Fibroblast of lung (primary cell): ENCODE data around the gene TMTC2. TPM values are rescaled to one million over a fixed set of nuclear protein-coding genes. Genes with fewer than 3 reads are reported as not detected.

Source experiments
- DNase-seq, 2 donors: peaks; one replicate each; pipeline versions ENCODE4 v3.0.0 to v3.0.0-alpha.2; 2010; ENCODE audit warnings: low read depth in 2 of 2
- H2AFZ ChIP-seq: 2 replicates; pipeline ENCODE4 v1.5.1; 2012; ENCODE audit warnings: low read length, control low read depth, inconsistent platforms
- H3K27ac ChIP-seq: 2 replicates; pipeline ENCODE4 v1.5.1; 2011; ENCODE audit warnings: low read length, control low read depth; ENCODE audit not compliant: insufficient read depth
- H3K27me3 ChIP-seq: 2 replicates; pipeline ENCODE4 v1.5.1; 2011; ENCODE audit warnings: mild to moderate bottlenecking, low read length; ENCODE audit not compliant: control insufficient read depth, insufficient read depth
- H3K36me3 ChIP-seq: 2 replicates; pipeline ENCODE4 v1.5.1; 2011; ENCODE audit warnings: low read length; ENCODE audit not compliant: control insufficient read depth, insufficient read depth
- H3K4me1 ChIP-seq: 2 replicates; pipeline ENCODE4 v1.5.1; 2011; ENCODE audit warnings: low read length; ENCODE audit not compliant: control insufficient read depth, insufficient read depth; ENCODE audit errors: extremely low read depth
- H3K4me2 ChIP-seq: 2 replicates; pipeline ENCODE4 v1.5.1; 2011; ENCODE audit warnings: low read length, control low read depth; ENCODE audit not compliant: insufficient read depth; ENCODE audit errors: extremely low read depth
- H3K4me3 ChIP-seq, 4 experiments: fragments of 200-600 bp in 1 of 4; sonication (generic) in 1 of 4; replicated peaks in 1 of 4; 2 replicates each; pipeline ENCODE4 v1.5.1; 2011 to 2016; ENCODE audit warnings: low read length in 4 of 4, low read depth in 3 of 4, mild to moderate bottlenecking in 3 of 4, control low read depth in 2 of 4, inconsistent platforms in 1 of 4, mixed read lengths in 1 of 4; ENCODE audit not compliant: insufficient read depth in 1 of 4; ENCODE audit errors: control extremely low read depth in 1 of 4
- H3K79me2 ChIP-seq: 2 replicates; pipeline ENCODE4 v1.5.1; 2012; ENCODE audit warnings: mild to moderate bottlenecking, low read length, inconsistent platforms; ENCODE audit not compliant: control insufficient read depth, insufficient read depth
- H3K9ac ChIP-seq: 2 replicates; pipeline ENCODE4 v1.5.1; 2011; ENCODE audit warnings: mild to moderate bottlenecking, low read length, control low read depth; ENCODE audit not compliant: insufficient read depth
- H3K9me3 ChIP-seq: 2 replicates; pipeline ENCODE4 v1.5.1; 2012; ENCODE audit warnings: low read depth, low read length; ENCODE audit not compliant: control insufficient read depth, insufficient read depth
- H4K20me1 ChIP-seq: 2 replicates; pipeline ENCODE4 v1.5.1; 2011; ENCODE audit warnings: low read length; ENCODE audit not compliant: control insufficient read depth, insufficient read depth; ENCODE audit errors: extremely low read depth
- EZH2 ChIP-seq: IDR thresholded peaks from 2 replicates; pipeline ENCODE4 v1.5.1; 2012; ENCODE audit warnings: low read length, control low read depth, mild to moderate bottlenecking; ENCODE audit errors: missing control alignments
- polyA plus RNA-seq, 2 donors: library from polyadenylated mRNA; depleted of rRNA in 1 of 2; stranded (reverse) in 1 of 2; unstranded in 1 of 2; fragments of >200 nt; gene quantifications; 2 replicates each; pipeline ENCODE4 v1.2.1, GENCODE V29; 2011 to 2012; ENCODE audit warnings: missing spikeins in 1 of 2
- total RNA-seq: library from RNA; depleted of rRNA; stranded (reverse); fragments of >200 nt; gene quantifications from 2 replicates; pipeline ENCODE4 v1.2.1, GENCODE V29; 2014
- TF ChIP-seq, protein P1 (sequence below), 2 donors: IDR thresholded peaks in 1 of 2; conservative IDR thresholded peaks in 1 of 2; 1 replicate in 1 of 2; 2 replicates in 1 of 2; pipeline ENCODE4 v1.5.1; 2011 to 2012; ENCODE audit warnings: low read length in 2 of 2, control low read depth in 1 of 2, inconsistent platforms in 1 of 2, low read depth in 1 of 2, mild to moderate bottlenecking in 1 of 2

Gene TMTC2
- total and polyA plus RNA-seq, 2 donors (not counting 1 experiment from before 2014, with no cell fraction given): 3.5 to 9.7 TPM

DNA sequence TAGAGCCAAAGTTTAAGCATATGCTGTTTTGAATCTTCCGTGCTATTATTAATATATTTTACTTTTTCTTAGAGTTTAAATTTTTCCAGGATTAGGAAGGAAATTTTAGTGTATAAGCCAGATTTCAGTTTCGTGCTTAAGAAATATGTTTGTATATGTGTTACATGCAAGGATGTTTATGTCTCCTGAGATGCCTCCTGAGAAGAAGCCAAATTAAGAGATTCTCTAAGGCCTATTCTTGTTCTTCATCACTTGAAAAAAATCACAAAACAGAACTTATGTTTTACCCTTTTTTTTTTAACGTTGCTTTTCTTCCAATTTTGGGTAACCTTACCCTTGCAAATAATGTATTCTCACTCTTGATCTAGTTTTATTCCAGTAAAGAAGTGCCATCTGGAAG, 412.7 kb downstream of the TMTC2 start:
- Histone ChIP-seq H3K4me1 (no peaks in the 10 kb centered on the region), H3K4me2 (no peak overlapping the region), H3K27ac (no peak overlapping the region), H3K79me2 (no peaks in the 10 kb centered on the region), H3K9ac (no peak overlapping the region), H3K9me3 (no peaks in the 10 kb centered on the region), H4K20me1 (no peaks in the 10 kb centered on the region), H2AFZ (no peak overlapping the region), H3K36me3 (no peaks in the 10 kb centered on the region), H3K27me3 (no peaks in the 10 kb centered on the region), H3K4me3 (no peak overlapping the region)
- TF ChIP-seq, protein P1, sequence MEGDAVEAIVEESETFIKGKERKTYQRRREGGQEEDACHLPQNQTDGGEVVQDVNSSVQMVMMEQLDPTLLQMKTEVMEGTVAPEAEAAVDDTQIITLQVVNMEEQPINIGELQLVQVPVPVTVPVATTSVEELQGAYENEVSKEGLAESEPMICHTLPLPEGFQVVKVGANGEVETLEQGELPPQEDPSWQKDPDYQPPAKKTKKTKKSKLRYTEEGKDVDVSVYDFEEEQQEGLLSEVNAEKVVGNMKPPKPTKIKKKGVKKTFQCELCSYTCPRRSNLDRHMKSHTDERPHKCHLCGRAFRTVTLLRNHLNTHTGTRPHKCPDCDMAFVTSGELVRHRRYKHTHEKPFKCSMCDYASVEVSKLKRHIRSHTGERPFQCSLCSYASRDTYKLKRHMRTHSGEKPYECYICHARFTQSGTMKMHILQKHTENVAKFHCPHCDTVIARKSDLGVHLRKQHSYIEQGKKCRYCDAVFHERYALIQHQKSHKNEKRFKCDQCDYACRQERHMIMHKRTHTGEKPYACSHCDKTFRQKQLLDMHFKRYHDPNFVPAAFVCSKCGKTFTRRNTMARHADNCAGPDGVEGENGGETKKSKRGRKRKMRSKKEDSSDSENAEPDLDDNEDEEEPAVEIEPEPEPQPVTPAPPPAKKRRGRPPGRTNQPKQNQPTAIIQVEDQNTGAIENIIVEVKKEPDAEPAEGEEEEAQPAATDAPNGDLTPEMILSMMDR (conservative IDR thresholded peaks at IDR 0.05 in 1 of 2, IDR thresholded peaks at IDR 0.05 in 1 of 2; ENCODE audit: low read depth in 1 of 2, low read length in 2 of 2): no peak
- TF ChIP-seq EZH2: no peak
- no peak for DNase-seq

DNA sequence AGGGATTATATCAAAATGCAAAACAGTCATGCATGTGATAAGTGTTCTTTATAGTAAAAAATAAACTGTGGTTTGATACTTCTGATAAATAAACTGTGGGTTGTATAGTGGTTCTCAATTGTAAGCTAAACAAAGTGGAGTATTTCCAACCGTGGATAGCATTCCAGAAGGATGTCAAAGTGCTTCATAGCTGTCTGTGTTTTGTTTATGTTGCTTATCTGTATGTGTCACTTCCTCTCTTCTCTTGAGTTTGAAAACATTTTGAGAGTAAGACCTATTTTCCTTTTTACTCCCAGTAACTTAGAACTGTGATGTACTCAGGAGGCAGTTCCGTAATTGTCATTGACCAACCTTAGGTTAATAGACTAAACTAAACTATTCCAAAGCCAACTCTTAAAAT, 415.8 kb downstream of the TMTC2 start:
- Histone ChIP-seq H3K27ac (no peak overlapping the region), H3K36me3 (no peaks in the 10 kb centered on the region), H3K4me2 (no peak overlapping the region), H3K79me2 (no peaks in the 10 kb centered on the region), H3K4me3 (no peak overlapping the region), H3K4me1 (no peaks in the 10 kb centered on the region), H3K9ac (no peak overlapping the region), H2AFZ (no peak overlapping the region), H4K20me1 (no peaks in the 10 kb centered on the region), H3K27me3 (no peaks in the 10 kb centered on the region), H3K9me3 (no peaks in the 10 kb centered on the region)
- TF ChIP-seq EZH2: no peak
- TF ChIP-seq, protein P1 (conservative IDR thresholded peaks at IDR 0.05 in 1 of 2, IDR thresholded peaks at IDR 0.05 in 1 of 2; ENCODE audit: low read depth in 1 of 2, low read length in 2 of 2): no peak
- peak; percentile 20 to 55 for DNase-seq

DNA sequence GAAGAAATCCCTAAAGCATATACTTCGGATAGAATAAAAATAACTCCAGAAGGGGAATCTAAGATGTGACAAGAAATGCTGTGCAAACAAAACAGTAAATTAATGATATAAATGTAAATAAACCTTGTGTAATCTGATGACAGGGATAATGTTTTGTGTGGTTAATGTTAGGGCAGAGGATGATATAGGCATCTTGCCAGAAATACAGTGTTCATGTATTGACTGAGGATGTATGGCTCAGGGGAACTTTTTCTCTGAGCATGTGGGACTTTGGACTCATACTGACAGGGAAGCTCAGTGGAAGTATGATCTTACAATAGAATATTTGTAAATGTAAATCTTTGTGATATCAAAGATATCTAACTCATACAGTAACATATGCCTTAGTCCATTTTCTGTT, 420.2 kb downstream of the TMTC2 start:
- no peak overlapping the region for H3K4me2 ChIP-seq
- H3K9me3 ChIP-seq: no peaks in the 10 kb centered on the region
- H3K4me3 ChIP-seq: no peak overlapping the region

More for the DNA sequence above, 420.2 kb downstream of the TMTC2 start:
- H3K27ac ChIP-seq: no peak overlapping the region
- no peaks in the 10 kb centered on the region for H3K27me3 ChIP-seq
- no peak overlapping the region for H3K9ac ChIP-seq
- no peaks in the 10 kb centered on the region for H4K20me1 ChIP-seq
- no peak for TF ChIP-seq EZH2
- TF ChIP-seq, protein P1 (conservative IDR thresholded peaks at IDR 0.05 in 1 of 2, IDR thresholded peaks at IDR 0.05 in 1 of 2; ENCODE audit: low read depth in 1 of 2, low read length in 2 of 2): no peak
- no peaks in the 10 kb centered on the region for H3K36me3 ChIP-seq
- no peak for DNase-seq
- no peaks in the 10 kb centered on the region for H3K79me2 ChIP-seq
- H2AFZ ChIP-seq: no peak overlapping the region
- H3K4me1 ChIP-seq: no peaks in the 10 kb centered on the region
